Adrenal gland (tissue), 5 donors: ENCODE measurements around the gene ERH.

Experiments
- CTCF ChIP-seq, 6 experiments: fragments of 450-650 bp in 4 of 6; fragments of 200-600 bp in 2 of 6; sonication (generic) in 1 of 6; IDR thresholded peaks; 1 replicate in 5 of 6; 2 replicates in 1 of 6; pipeline versions ENCODE4 v1.5.1 to v1.8.0; 2016 to 2021; ENCODE audit warnings: antibody characterized with exemption in 6 of 6, mild to moderate bottlenecking in 2 of 6, moderate library complexity in 1 of 6
- POLR2A ChIP-seq, 2 donors: fragments of 450-650 bp; IDR thresholded peaks; one replicate each; pipeline ENCODE4 v1.6.1; 2017; ENCODE audit warnings: antibody characterized with exemption in 2 of 2, mild to moderate bottlenecking in 2 of 2, moderate library complexity in 1 of 2
- donor health status: DM: no; HTN: no; CAD: no.

GRCh38 chr14:69360438-69361108 is 37.5 kb downstream of the ERH start:
- TF ChIP-seq CTCF (IDR thresholded peaks at IDR 0.05) (no peak), POLR2A (IDR thresholded peaks at IDR 0.05) (no peak)
